SK-N-SH (cell line): ENCODE results near the gene PPP4R2.

Experiments
- CHD2 ChIP-seq: fragments of 150-350 bp; IDR thresholded peaks from 2 replicates; pipeline ENCODE4 v1.6.1; 2018; ENCODE audit warnings: low read length; ENCODE audit not compliant: partially characterized antibody
- CTCF ChIP-seq: fragments of 200-600 bp; sonication (generic); IDR thresholded peaks from 2 replicates; pipeline ENCODE4 v1.6.1; 2017; ENCODE audit warnings: antibody characterized with exemption, mild to moderate bottlenecking, moderate library complexity
- GABPA ChIP-seq: IDR thresholded peaks from 2 replicates; pipeline ENCODE4 v1.4.0; 2012; ENCODE audit warnings: low read depth, mild to moderate bottlenecking
- POLR2AphosphoS5 ChIP-seq: IDR thresholded peaks from 2 replicates; pipeline ENCODE4 v1.6.1; 2012; ENCODE audit warnings: low read depth, low read length
- RAD21 ChIP-seq: IDR thresholded peaks from 2 replicates; pipeline ENCODE4 v1.6.1; 2012; ENCODE audit warnings: mild to moderate bottlenecking, low read length
- RFX5 ChIP-seq: IDR thresholded peaks from 2 replicates; pipeline ENCODE4 v1.6.1; 2012; ENCODE audit warnings: mild to moderate bottlenecking, improper control_type of control experiment, low read length
- RXRA ChIP-seq: IDR thresholded peaks from 2 replicates; pipeline ENCODE4 v1.4.0; 2012; ENCODE audit warnings: low read depth, mild to moderate bottlenecking, borderline replicate concordance
- SIN3A ChIP-seq: IDR thresholded peaks from 2 replicates; pipeline ENCODE4 v1.6.1; 2012; ENCODE audit warnings: low read depth, mild to moderate bottlenecking, low read length, moderate library complexity, borderline replicate concordance
- SMC3 ChIP-seq: IDR thresholded peaks from 2 replicates; pipeline ENCODE4 v1.6.1; 2012; ENCODE audit warnings: low read depth, low read length, improper control_type of control experiment
- TAF1 ChIP-seq: IDR thresholded peaks from 2 replicates; pipeline ENCODE4 v1.6.1; 2012; ENCODE audit warnings: low read depth, mild to moderate bottlenecking, low read length, moderate library complexity, borderline replicate concordance
- TEAD4 ChIP-seq: IDR thresholded peaks from 2 replicates; pipeline ENCODE4 v1.4.0; 2012; ENCODE audit warnings: mild to moderate bottlenecking, borderline replicate concordance; ENCODE audit not compliant: insufficient read depth
- YY1 ChIP-seq: IDR thresholded peaks from 2 replicates; pipeline ENCODE4 v1.4.0; 2012; ENCODE audit warnings: low read depth, mild to moderate bottlenecking
- TF ChIP-seq, protein P1 (sequence below): fragments of 150-350 bp; IDR thresholded peaks from 2 replicates; pipeline ENCODE4 v1.6.1; 2017; ENCODE audit warnings: antibody characterized with exemption, low read length, low read depth, borderline replicate concordance
- TF ChIP-seq, protein P2 (sequence below): fragments of 150-350 bp; IDR thresholded peaks from 2 replicates; pipeline ENCODE4 v1.6.1; 2016; ENCODE audit warnings: mild to moderate bottlenecking, low read depth, low read length

GRCh38 chr3:72962317-72962716 lies 34.3 kb upstream of the PPP4R2 start:
- no peak for TF ChIP-seq CTCF
- no peak for TF ChIP-seq POLR2AphosphoS5
- TF ChIP-seq, protein P1, sequence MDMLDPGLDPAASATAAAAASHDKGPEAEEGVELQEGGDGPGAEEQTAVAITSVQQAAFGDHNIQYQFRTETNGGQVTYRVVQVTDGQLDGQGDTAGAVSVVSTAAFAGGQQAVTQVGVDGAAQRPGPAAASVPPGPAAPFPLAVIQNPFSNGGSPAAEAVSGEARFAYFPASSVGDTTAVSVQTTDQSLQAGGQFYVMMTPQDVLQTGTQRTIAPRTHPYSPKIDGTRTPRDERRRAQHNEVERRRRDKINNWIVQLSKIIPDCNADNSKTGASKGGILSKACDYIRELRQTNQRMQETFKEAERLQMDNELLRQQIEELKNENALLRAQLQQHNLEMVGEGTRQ = no peak
- TF ChIP-seq SMC3 = no peak
- no peak for TF ChIP-seq RAD21
- no peak for TF ChIP-seq CHD2
- TF ChIP-seq RFX5 = no peak
- no peak for TF ChIP-seq TEAD4
- TF ChIP-seq RXRA = no peak
- TF ChIP-seq TAF1 = no peak
- no peak for TF ChIP-seq GABPA
- TF ChIP-seq, protein P2, sequence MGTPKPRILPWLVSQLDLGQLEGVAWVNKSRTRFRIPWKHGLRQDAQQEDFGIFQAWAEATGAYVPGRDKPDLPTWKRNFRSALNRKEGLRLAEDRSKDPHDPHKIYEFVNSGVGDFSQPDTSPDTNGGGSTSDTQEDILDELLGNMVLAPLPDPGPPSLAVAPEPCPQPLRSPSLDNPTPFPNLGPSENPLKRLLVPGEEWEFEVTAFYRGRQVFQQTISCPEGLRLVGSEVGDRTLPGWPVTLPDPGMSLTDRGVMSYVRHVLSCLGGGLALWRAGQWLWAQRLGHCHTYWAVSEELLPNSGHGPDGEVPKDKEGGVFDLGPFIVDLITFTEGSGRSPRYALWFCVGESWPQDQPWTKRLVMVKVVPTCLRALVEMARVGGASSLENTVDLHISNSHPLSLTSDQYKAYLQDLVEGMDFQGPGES = no peak
- no peak for TF ChIP-seq SIN3A
- no peak for TF ChIP-seq YY1
